Choroid plexus epithelial cell (primary cell): ENCODE measurements around the gene GYG1.

Source experiments
- DNase-seq: peaks from one replicate; pipeline ENCODE4 v3.0.0-alpha.2; 2010; ENCODE audit warnings: low read depth
- H3K4me3 ChIP-seq: 2 replicates; pipeline ENCODE4 v1.5.1; 2011; ENCODE audit warnings: low read depth, mild to moderate bottlenecking, control low read depth, low read length, moderate library complexity
- TF ChIP-seq, protein P1 (sequence below): conservative IDR thresholded peaks from 2 replicates; pipeline ENCODE4 v1.5.1; 2011; ENCODE audit warnings: low read depth, mild to moderate bottlenecking, control low read depth, inconsistent platforms, low read length, moderate library complexity

Gene GYG1

GRCh38 chr3:149018247-149018646 is 26.9 kb downstream of the GYG1 start:
- peak; percentile 57 for DNase-seq
- TF ChIP-seq, protein P1, sequence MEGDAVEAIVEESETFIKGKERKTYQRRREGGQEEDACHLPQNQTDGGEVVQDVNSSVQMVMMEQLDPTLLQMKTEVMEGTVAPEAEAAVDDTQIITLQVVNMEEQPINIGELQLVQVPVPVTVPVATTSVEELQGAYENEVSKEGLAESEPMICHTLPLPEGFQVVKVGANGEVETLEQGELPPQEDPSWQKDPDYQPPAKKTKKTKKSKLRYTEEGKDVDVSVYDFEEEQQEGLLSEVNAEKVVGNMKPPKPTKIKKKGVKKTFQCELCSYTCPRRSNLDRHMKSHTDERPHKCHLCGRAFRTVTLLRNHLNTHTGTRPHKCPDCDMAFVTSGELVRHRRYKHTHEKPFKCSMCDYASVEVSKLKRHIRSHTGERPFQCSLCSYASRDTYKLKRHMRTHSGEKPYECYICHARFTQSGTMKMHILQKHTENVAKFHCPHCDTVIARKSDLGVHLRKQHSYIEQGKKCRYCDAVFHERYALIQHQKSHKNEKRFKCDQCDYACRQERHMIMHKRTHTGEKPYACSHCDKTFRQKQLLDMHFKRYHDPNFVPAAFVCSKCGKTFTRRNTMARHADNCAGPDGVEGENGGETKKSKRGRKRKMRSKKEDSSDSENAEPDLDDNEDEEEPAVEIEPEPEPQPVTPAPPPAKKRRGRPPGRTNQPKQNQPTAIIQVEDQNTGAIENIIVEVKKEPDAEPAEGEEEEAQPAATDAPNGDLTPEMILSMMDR, result no peak
- no peak overlapping the region for H3K4me3 ChIP-seq

GRCh38 chr3:149019580-149019979 is 28.2 kb downstream of the GYG1 start:
- no peak for DNase-seq
- TF ChIP-seq, protein P1, result no peak

GRCh38 chr3:149020196-149020838 is 29.0 kb downstream of the GYG1 start:
- no peak for DNase-seq
- TF ChIP-seq, protein P1, result no peak
- H3K4me3 ChIP-seq, result no peak overlapping the region

More at GRCh38 chr3:149019580-149019979, 28.2 kb downstream of the GYG1 start:
- no peak overlapping the region for H3K4me3 ChIP-seq

DNA sequence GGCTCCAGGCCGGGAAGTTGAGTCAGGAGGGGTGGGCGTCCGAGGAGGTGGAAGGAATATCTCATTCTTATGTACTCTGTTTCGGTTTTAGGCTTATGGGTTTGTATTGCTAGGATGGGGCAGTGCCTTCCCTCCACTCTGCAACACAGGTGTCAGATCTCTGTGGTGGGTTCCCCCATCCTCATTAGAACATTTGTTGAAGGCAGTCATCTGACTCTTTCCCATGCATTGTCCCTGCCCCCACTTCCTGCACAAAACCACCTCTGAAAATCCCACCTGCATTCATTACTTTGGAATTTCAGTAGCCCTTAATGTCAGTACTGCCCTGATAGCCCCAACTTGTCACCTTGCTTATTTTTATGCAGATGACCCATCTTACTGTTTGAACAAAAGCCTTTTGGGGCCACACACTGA is 29.5 kb downstream of the GYG1 start:
- no peak for DNase-seq
- TF ChIP-seq, protein P1, result no peak
- H3K4me3 ChIP-seq, result no peak overlapping the region

- H3K4me3 ChIP-seq, result no peak overlapping the region
- no peak for DNase-seq
- TF ChIP-seq, protein P1, result no peak
These were observed 30.5 kb downstream of the GYG1 start for GRCh38 chr3:149021830-149022229.

- H3K4me3 ChIP-seq, result no peak overlapping the region
- TF ChIP-seq, protein P1, result no peak
- DNase-seq, result no peak
These were observed 32.6 kb downstream of the GYG1 start for GRCh38 chr3:149023951-149024350.

DNA sequence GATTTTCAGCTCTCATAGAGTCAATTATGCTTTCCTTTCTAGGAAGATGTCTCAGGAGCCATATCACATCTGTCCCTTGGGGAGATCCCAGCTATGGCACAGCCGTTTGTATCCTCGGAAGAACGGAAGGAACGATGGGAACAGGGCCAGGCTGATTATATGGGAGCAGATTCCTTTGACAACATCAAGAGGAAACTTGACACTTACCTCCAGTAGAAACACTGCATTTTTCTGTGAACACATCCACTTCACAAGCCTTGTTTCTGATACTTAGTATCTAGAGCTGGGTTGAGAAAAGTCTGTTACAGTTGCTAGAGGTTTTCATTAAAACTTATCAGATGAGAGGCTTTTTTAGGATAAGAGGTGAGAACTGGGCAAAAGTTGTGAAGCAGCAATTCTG is 35.4 kb downstream of the GYG1 start:
- DNase-seq, result peak; percentile 51
- H3K4me3 ChIP-seq, result no peak overlapping the region
- TF ChIP-seq, protein P1, result no peak
